Ishikawa (cell line): Measurements from ENCODE around the gene CALCOCO1.

Source experiments
- CREB1 ChIP-seq: IDR thresholded peaks from 2 replicates; pipeline ENCODE4 v1.6.1; 2012; ENCODE audit warnings: low read depth
- EP300 ChIP-seq: IDR thresholded peaks from 2 replicates; pipeline ENCODE4 v1.6.1; 2012; ENCODE audit warnings: borderline replicate concordance
- NFIC ChIP-seq: IDR thresholded peaks from 2 replicates; pipeline ENCODE4 v1.6.1; 2012
- TAF1 ChIP-seq: IDR thresholded peaks from 2 replicates; pipeline ENCODE4 v1.6.1; 2012; ENCODE audit warnings: low read depth, mild to moderate bottlenecking
- TCF12 ChIP-seq: IDR thresholded peaks from 2 replicates; pipeline ENCODE4 v1.6.1; 2012; ENCODE audit warnings: low read depth
- TF ChIP-seq, protein P1 (sequence below): IDR thresholded peaks from 2 replicates; pipeline ENCODE4 v1.6.1; 2012; ENCODE audit warnings: low read depth, mild to moderate bottlenecking
- TF ChIP-seq, protein P2 (sequence below): IDR thresholded peaks from 2 replicates; pipeline ENCODE4 v1.6.1; 2012

DNA sequence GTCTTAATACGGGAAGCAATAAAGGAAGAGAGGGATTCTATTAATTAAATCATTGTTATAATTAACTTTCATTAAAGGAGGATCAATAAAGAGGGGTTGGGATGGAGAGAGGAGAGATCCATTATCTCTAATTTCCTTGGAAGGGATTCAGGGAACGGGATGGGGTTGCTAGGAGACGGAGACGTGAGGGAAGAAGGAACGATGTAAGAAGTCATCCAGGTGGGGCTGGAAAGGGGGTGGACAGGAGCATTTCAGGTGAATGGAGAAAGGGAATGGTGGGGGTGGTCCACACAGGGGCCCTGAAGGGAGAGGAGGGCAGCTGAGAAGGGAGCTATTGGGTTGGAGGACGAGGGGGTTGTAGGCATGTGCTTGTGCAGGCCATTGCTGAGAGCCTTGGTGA is 17.2 kb downstream of the CALCOCO1 start:
- TF ChIP-seq, protein P1, sequence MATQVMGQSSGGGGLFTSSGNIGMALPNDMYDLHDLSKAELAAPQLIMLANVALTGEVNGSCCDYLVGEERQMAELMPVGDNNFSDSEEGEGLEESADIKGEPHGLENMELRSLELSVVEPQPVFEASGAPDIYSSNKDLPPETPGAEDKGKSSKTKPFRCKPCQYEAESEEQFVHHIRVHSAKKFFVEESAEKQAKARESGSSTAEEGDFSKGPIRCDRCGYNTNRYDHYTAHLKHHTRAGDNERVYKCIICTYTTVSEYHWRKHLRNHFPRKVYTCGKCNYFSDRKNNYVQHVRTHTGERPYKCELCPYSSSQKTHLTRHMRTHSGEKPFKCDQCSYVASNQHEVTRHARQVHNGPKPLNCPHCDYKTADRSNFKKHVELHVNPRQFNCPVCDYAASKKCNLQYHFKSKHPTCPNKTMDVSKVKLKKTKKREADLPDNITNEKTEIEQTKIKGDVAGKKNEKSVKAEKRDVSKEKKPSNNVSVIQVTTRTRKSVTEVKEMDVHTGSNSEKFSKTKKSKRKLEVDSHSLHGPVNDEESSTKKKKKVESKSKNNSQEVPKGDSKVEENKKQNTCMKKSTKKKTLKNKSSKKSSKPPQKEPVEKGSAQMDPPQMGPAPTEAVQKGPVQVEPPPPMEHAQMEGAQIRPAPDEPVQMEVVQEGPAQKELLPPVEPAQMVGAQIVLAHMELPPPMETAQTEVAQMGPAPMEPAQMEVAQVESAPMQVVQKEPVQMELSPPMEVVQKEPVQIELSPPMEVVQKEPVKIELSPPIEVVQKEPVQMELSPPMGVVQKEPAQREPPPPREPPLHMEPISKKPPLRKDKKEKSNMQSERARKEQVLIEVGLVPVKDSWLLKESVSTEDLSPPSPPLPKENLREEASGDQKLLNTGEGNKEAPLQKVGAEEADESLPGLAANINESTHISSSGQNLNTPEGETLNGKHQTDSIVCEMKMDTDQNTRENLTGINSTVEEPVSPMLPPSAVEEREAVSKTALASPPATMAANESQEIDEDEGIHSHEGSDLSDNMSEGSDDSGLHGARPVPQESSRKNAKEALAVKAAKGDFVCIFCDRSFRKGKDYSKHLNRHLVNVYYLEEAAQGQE, result no peak
- TF ChIP-seq TAF1, result no peak
- TF ChIP-seq TCF12, result no peak
- TF ChIP-seq EP300, result no peak
- TF ChIP-seq CREB1, result no peak
- TF ChIP-seq NFIC, result no peak
- TF ChIP-seq, protein P2, sequence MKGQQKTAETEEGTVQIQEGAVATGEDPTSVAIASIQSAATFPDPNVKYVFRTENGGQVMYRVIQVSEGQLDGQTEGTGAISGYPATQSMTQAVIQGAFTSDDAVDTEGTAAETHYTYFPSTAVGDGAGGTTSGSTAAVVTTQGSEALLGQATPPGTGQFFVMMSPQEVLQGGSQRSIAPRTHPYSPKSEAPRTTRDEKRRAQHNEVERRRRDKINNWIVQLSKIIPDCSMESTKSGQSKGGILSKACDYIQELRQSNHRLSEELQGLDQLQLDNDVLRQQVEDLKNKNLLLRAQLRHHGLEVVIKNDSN, result no peak
